SU-DHL-6 (cell line): ENCODE results near the gene CDH23.

Experiments used
- EZH2phosphoT487 ChIP-seq: fragments of 200-600 bp; sonication (generic), shearing (Covaris generic); conservative IDR thresholded peaks from 2 replicates; pipeline ENCODE4 v1.6.1; 2018; ENCODE audit warnings: mild to moderate bottlenecking, antibody characterized with exemption, low read length, moderate library complexity, mixed read lengths
- TF ChIP-seq, protein P1 (sequence below): fragments of 200-600 bp; sonication (generic); IDR thresholded peaks from one replicate; pipeline ENCODE4 v1.5.1; 2017; ENCODE audit warnings: antibody characterized with exemption, mild to moderate bottlenecking, low read length, moderate library complexity; ENCODE audit not compliant: insufficient read depth, poor library complexity, severe bottlenecking

- TF ChIP-seq, protein P1, sequence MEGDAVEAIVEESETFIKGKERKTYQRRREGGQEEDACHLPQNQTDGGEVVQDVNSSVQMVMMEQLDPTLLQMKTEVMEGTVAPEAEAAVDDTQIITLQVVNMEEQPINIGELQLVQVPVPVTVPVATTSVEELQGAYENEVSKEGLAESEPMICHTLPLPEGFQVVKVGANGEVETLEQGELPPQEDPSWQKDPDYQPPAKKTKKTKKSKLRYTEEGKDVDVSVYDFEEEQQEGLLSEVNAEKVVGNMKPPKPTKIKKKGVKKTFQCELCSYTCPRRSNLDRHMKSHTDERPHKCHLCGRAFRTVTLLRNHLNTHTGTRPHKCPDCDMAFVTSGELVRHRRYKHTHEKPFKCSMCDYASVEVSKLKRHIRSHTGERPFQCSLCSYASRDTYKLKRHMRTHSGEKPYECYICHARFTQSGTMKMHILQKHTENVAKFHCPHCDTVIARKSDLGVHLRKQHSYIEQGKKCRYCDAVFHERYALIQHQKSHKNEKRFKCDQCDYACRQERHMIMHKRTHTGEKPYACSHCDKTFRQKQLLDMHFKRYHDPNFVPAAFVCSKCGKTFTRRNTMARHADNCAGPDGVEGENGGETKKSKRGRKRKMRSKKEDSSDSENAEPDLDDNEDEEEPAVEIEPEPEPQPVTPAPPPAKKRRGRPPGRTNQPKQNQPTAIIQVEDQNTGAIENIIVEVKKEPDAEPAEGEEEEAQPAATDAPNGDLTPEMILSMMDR = no peak
- no peak for TF ChIP-seq EZH2phosphoT487
Measured at GRCh38 chr10:71811351-71811750, 414.6 kb downstream of the CDH23 start.
